Right atrium auricular region (tissue), 2 donors: Measurements from ENCODE around the gene ZDHHC20. TPM values are rescaled to one million over a fixed set of nuclear protein-coding genes. Genes with fewer than 3 reads are reported as not detected.

ENCODE experiments used
- DNase-seq: peaks from one replicate; pipeline ENCODE4 v3.0.0-alpha.2; 2019; ENCODE audit warnings: low spot score
- H3K27ac ChIP-seq, 2 donors: fragments of 200-600 bp; sonication (generic); 1 replicate in 1 of 2; 2 replicates in 1 of 2; pipeline ENCODE4 v1.5.1; 2016 to 2019
- H3K27me3 ChIP-seq, 2 donors: fragments of 200-600 bp; sonication (generic); one replicate each; pipeline versions ENCODE4 v1.5.1 to v1.6.0; 2017 to 2019
- H3K36me3 ChIP-seq: fragments of 200-600 bp; sonication (generic); one replicate; pipeline ENCODE4 v1.5.1; 2016
- H3K4me1 ChIP-seq, 2 donors: fragments of 200-600 bp; sonication (generic); one replicate each; pipeline versions ENCODE4 v1.5.1 to v1.6.0; 2017 to 2019
- H3K4me3 ChIP-seq, 2 donors: fragments of 200-600 bp; sonication (generic); 1 replicate in 1 of 2; 2 replicates in 1 of 2; pipeline ENCODE4 v1.5.1; 2017 to 2019; ENCODE audit warnings: mild to moderate bottlenecking in 1 of 2, moderate library complexity in 1 of 2
- H3K9me3 ChIP-seq, 2 donors: fragments of 200-600 bp; sonication (generic); one replicate each; pipeline ENCODE4 v1.5.1; 2019
- CTCF ChIP-seq, 2 donors: fragments of 200-600 bp; sonication (generic); IDR thresholded peaks; one replicate each; pipeline ENCODE4 v1.5.1; 2019; ENCODE audit warnings: antibody characterized with exemption in 2 of 2
- total RNA-seq, 2 donors: library from RNA; depleted of rRNA; stranded (reverse); fragments of >200 nt; gene quantifications; one replicate each; pipeline ENCODE4 v1.1.0, GENCODE V29; 2016

The ZDHHC20 gene
- total RNA-seq, 2 donors from 2014 or later, result 19.7 to 26.5 TPM

GRCh38 chr13:21365574-21365973 is 93.5 kb downstream of the ZDHHC20 start:
- no peak for TF ChIP-seq CTCF (IDR thresholded peaks at IDR 0.05)
- H3K27ac ChIP-seq, result no peak overlapping the region
- H3K9me3 ChIP-seq, result no peaks in the 10 kb centered on the region
- H3K4me1 ChIP-seq, result no peaks in the 10 kb centered on the region
- H3K36me3 ChIP-seq, result no peaks in the 10 kb centered on the region
- DNase-seq, result peak; percentile 18
- no peaks in the 10 kb centered on the region for H3K27me3 ChIP-seq
- H3K4me3 ChIP-seq, result no peak overlapping the region

GRCh38 chr13:21364916-21365315 is 94.2 kb downstream of the ZDHHC20 start:
- Histone ChIP-seq H3K27me3 (no peaks in the 10 kb centered on the region), H3K4me3 (no peak overlapping the region), H3K27ac (no peak overlapping the region), H3K4me1 (no peaks in the 10 kb centered on the region), H3K36me3 (no peaks in the 10 kb centered on the region), H3K9me3 (no peaks in the 10 kb centered on the region)
- no peak for TF ChIP-seq CTCF (IDR thresholded peaks at IDR 0.05)
- DNase-seq, result peak; percentile 1

- no peak for TF ChIP-seq CTCF (IDR thresholded peaks at IDR 0.05)
- Histone ChIP-seq H3K27me3 (no peaks in the 10 kb centered on the region), H3K27ac (no peak overlapping the region), H3K4me3 (no peak overlapping the region), H3K9me3 (no peaks in the 10 kb centered on the region), H3K4me1 (no peaks in the 10 kb centered on the region), H3K36me3 (no peaks in the 10 kb centered on the region)
- peak; percentile 38 for DNase-seq
These were observed 94.7 kb downstream of the ZDHHC20 start for GRCh38 chr13:21364357-21364756.

GRCh38 chr13:21362741-21363140 is 96.4 kb downstream of the ZDHHC20 start:
- H3K27me3 ChIP-seq, result no peaks in the 10 kb centered on the region
- no peaks in the 10 kb centered on the region for H3K36me3 ChIP-seq
- DNase-seq, result no peak
- no peak for TF ChIP-seq CTCF (IDR thresholded peaks at IDR 0.05)
- no peaks in the 10 kb centered on the region for H3K9me3 ChIP-seq
- no peak overlapping the region for H3K4me3 ChIP-seq
- H3K4me1 ChIP-seq, result no peaks in the 10 kb centered on the region
- no peak overlapping the region for H3K27ac ChIP-seq

GRCh38 chr13:21361706-21362105 is 97.4 kb downstream of the ZDHHC20 start:
- no peak for TF ChIP-seq CTCF (IDR thresholded peaks at IDR 0.05)
- no peaks in the 10 kb centered on the region for H3K4me1 ChIP-seq
- no peaks in the 10 kb centered on the region for H3K36me3 ChIP-seq
- H3K4me3 ChIP-seq, result no peak overlapping the region
- DNase-seq, result peak; percentile 40
- no peak overlapping the region for H3K27ac ChIP-seq
- H3K27me3 ChIP-seq, result no peaks in the 10 kb centered on the region
- H3K9me3 ChIP-seq, result no peaks in the 10 kb centered on the region

GRCh38 chr13:21361123-21361522 is 98.0 kb downstream of the ZDHHC20 start:
- TF ChIP-seq CTCF (IDR thresholded peaks at IDR 0.05), result no peak
- no peaks in the 10 kb centered on the region for H3K4me1 ChIP-seq
- H3K36me3 ChIP-seq, result no peaks in the 10 kb centered on the region
- H3K9me3 ChIP-seq, result no peaks in the 10 kb centered on the region
- no peaks in the 10 kb centered on the region for H3K27me3 ChIP-seq
- H3K4me3 ChIP-seq, result no peak overlapping the region
- DNase-seq, result no peak
- H3K27ac ChIP-seq, result no peak overlapping the region
